Erythroblast (primary cell): ENCODE results near the gene DDX41.

ENCODE experiments used
- GATA1 ChIP-seq: IDR thresholded peaks from 2 replicates; pipeline ENCODE4 v1.6.1; 2011; ENCODE audit warnings: low read depth, mild to moderate bottlenecking, control low read depth, low read length, moderate library complexity
- POLR2A ChIP-seq: IDR thresholded peaks from 2 replicates; pipeline ENCODE4 v1.6.1; 2011; ENCODE audit warnings: mild to moderate bottlenecking, low read length

GRCh38 chr5:177490992-177491391, 25.8 kb downstream of the DDX41 start:
- TF ChIP-seq POLR2A = no peak
- TF ChIP-seq GATA1 = no peak
